GM12878 (cell line): ENCODE results near the gene LRRC2. TPM values are rescaled to one million over a fixed set of nuclear protein-coding genes. Genes with fewer than 3 reads are reported as not detected.

ENCODE experiments used
- ATAC-seq: fragments of 200-7000 bp; cut with Tn5 transposase; 3 replicates; pipeline ENCODE4 v1.9.1; 2020; ENCODE audit warnings: mild to moderate bottlenecking, moderate library complexity
- BruUV-seq: library from RNA; stranded (reverse); fragments of 400-500 nt; replicated peaks from 2 replicates; lab custom pipeline; 2021; lab: Mats Ljungman, UMichigan
- CTCF ChIA-PET: fragments of 300-600 bp; sonication (Branson Sonifier 250); formaldehyde crosslinking; extraction: SDS; loops from one replicate; lab custom pipeline; 2021; ENCODE audit warnings: inconsistent platforms; lab: Yijun Ruan, JAX
- POLR2A ChIA-PET: fragments of 350-600 bp; formaldehyde crosslinking; extraction: SDS; loops from one replicate; lab custom pipeline; 2021; ENCODE audit warnings: inconsistent platforms; lab: Charles Lee
- RAD21 ChIA-PET: fragments of 300-600 bp; sonication (Branson Sonifier 250); formaldehyde crosslinking; loops from one replicate; lab custom pipeline; 2023; ENCODE audit warnings: antibody characterized with exemption; ENCODE audit not compliant: unreplicated experiment; lab: Charles Lee
- SMC1A ChIA-PET: fragments of 300-600 bp; sonication (Branson Sonifier 250); formaldehyde crosslinking; loops from one replicate; lab custom pipeline; 2023; ENCODE audit not compliant: unreplicated experiment, uncharacterized antibody; lab: Charles Lee
- DNase-seq: peaks from one replicate; pipeline ENCODE4 v3.0.0-alpha.2; 2011; ENCODE audit warnings: low read depth, low spot score
- FAIRE-seq: peaks from 3 replicates; lab custom pipeline; 2011; peaks lifted over from hg19 to GRCh38; lab: Jason Lieb, UNC
- H2AFZ ChIP-seq: 2 replicates; pipeline ENCODE4 v1.6.0; 2011; ENCODE audit warnings: low read depth, low read length, control low read depth; ENCODE audit not compliant: control insufficient read depth
- H3K27ac ChIP-seq: 2 replicates; pipeline ENCODE4 v1.5.1; 2011; ENCODE audit warnings: control low read depth; ENCODE audit not compliant: control insufficient read depth, insufficient read depth
- H3K27me3 ChIP-seq, 2 experiments: replicated peaks in 1 of 2; 2 replicates each; pipeline versions ENCODE4 v1.6.0 to v1.6.1; 2011; ENCODE audit warnings: low read length in 1 of 2; ENCODE audit not compliant: control insufficient read depth in 2 of 2, insufficient read depth in 2 of 2
- H3K36me3 ChIP-seq, 2 experiments: 2 replicates each; pipeline ENCODE4 v1.5.1; 2011; ENCODE audit warnings: low read length in 1 of 2; ENCODE audit not compliant: control insufficient read depth in 2 of 2, insufficient read depth in 2 of 2
- H3K4me1 ChIP-seq: 2 replicates; pipeline ENCODE4 v1.6.1; 2011; ENCODE audit warnings: mild to moderate bottlenecking, low read length, moderate library complexity, mixed read lengths; ENCODE audit not compliant: control insufficient read depth, insufficient read depth
- H3K4me2 ChIP-seq: 2 replicates; pipeline ENCODE4 v1.6.0; 2011; ENCODE audit warnings: control low read depth; ENCODE audit not compliant: control insufficient read depth, insufficient read depth
- H3K4me3 ChIP-seq: fragments of 200-600 bp; sonication (generic); 2 replicates; pipeline ENCODE4 v1.5.1; 2016
- H3K79me2 ChIP-seq: 2 replicates; pipeline ENCODE4 v1.6.0; 2011; ENCODE audit warnings: low read length; ENCODE audit not compliant: control insufficient read depth, insufficient read depth
- H3K9ac ChIP-seq: 2 replicates; pipeline ENCODE4 v1.8.0; 2011; ENCODE audit warnings: low read length, control low read depth, mixed read lengths; ENCODE audit not compliant: control insufficient read depth, insufficient read depth
- H3K9me3 ChIP-seq: replicated peaks from 3 replicates; pipeline ENCODE4 v1.5.1; 2011; ENCODE audit warnings: mild to moderate bottlenecking, low read length; ENCODE audit not compliant: control insufficient read depth, insufficient read depth
- H4K20me1 ChIP-seq: 2 replicates; pipeline ENCODE4 v1.6.0; 2011; ENCODE audit not compliant: control insufficient read depth, insufficient read depth
- ATF2 ChIP-seq: IDR thresholded peaks from 2 replicates; pipeline ENCODE4 v1.6.1; 2012; ENCODE audit warnings: low read length, inconsistent platforms
- ATF7 ChIP-seq: fragments of 450-650 bp; IDR thresholded peaks from 2 replicates; pipeline ENCODE4 v1.6.1; 2016; ENCODE audit warnings: low read depth, mild to moderate bottlenecking
- BMI1 ChIP-seq: fragments of 450-650 bp; IDR thresholded peaks from 2 replicates; pipeline ENCODE4 v1.6.1; 2016; ENCODE audit warnings: mild to moderate bottlenecking, moderate library complexity, borderline replicate concordance
- BRCA1 ChIP-seq: IDR thresholded peaks from 2 replicates; pipeline ENCODE4 v1.6.1; 2011; ENCODE audit warnings: low read depth, low read length, improper control_type of control experiment
- ETV6 ChIP-seq, 2 experiments: fragments of 450-650 bp in 1 of 2; IDR thresholded peaks in 1 of 2; conservative IDR thresholded peaks in 1 of 2; 2 replicates each; pipeline ENCODE4 v1.6.1; 2014; ENCODE audit warnings: antibody characterized with exemption in 1 of 2, borderline replicate concordance in 1 of 2, low read depth in 1 of 2, mild to moderate bottlenecking in 1 of 2, moderate library complexity in 1 of 2
- HDAC6 ChIP-seq: fragments of 200-600 bp; sonication (generic); IDR thresholded peaks from one replicate; pipeline ENCODE4 v1.8.0; 2017; ENCODE audit warnings: antibody characterized with exemption; ENCODE audit not compliant: unreplicated experiment
- IRF4 ChIP-seq: IDR thresholded peaks from 2 replicates; pipeline ENCODE4 v1.6.1; 2011; ENCODE audit warnings: low read depth, low read length
- MEF2A ChIP-seq: IDR thresholded peaks from 2 replicates; pipeline ENCODE4 v1.6.1; 2011; ENCODE audit warnings: low read depth, mild to moderate bottlenecking, low read length, moderate library complexity; ENCODE audit not compliant: insufficient read depth
- SMARCA5 ChIP-seq: fragments of 450-650 bp; IDR thresholded peaks from 2 replicates; pipeline ENCODE4 v1.6.1; 2017; ENCODE audit warnings: mild to moderate bottlenecking
- STAT1 ChIP-seq: fragments of 450-650 bp; conservative IDR thresholded peaks from 2 replicates; pipeline ENCODE4 v1.6.1; 2014; ENCODE audit warnings: antibody characterized with exemption, mild to moderate bottlenecking
- TCF12 ChIP-seq: IDR thresholded peaks from 2 replicates; pipeline ENCODE4 v1.6.1; 2011; ENCODE audit warnings: low read depth, mild to moderate bottlenecking, low read length
- ZBTB11 ChIP-seq: fragments of 450-650 bp; formaldehyde crosslinking; IDR thresholded peaks from 2 replicates; pipeline ENCODE4 v1.5.0; 2022; ENCODE audit warnings: mild to moderate bottlenecking, missing genetic modification characterization
- WGBS: methylation state at CpG from one replicate; pipeline ENCODE4 v1.1.6; 2016; ENCODE audit warnings: low lambda C conversion rate; ENCODE audit not compliant: insufficient replicate concordance, insufficient coverage; ENCODE audit errors: missing lambda C conversion rate; 5-methylcytosine and 5-hydroxymethylcytosine counted together
- in situ Hi-C: fragments of 300-500 bp; cut with MboI; formaldehyde crosslinking; loops from 9 replicates; pipeline ENCODE4 v1.14.3; 2018; ENCODE audit warnings: mixed read lengths
- intact Hi-C: fragments of 100-400 bp; cut with micrococcal nuclease; formaldehyde crosslinking; loops from one replicate; pipeline ENCODE4 v1.14.2; 2022; ENCODE audit not compliant: unreplicated experiment
- polyA plus RNA-seq, 11 experiments: library from polyadenylated mRNA; depleted of rRNA in 4 of 11; unstranded in 6 of 11; stranded (reverse) in 5 of 11; fragments of >200 nt; fragmentation: Nextera tagmentation in 4 of 11; fragmentation: Illumina TruSeq in 1 of 11; extraction: Ambion mirVana in 4 of 11; extraction: Trizol in 1 of 11; gene quantifications; 1 replicate in 1 of 11; 2 replicates in 10 of 11; pipeline versions ENCODE4 v1.2.1 to v1.2.3, GENCODE V29; 2011 to 2016; ENCODE audit warnings: inconsistent platforms in 2 of 11, missing spikeins in 2 of 11, low read depth in 1 of 11
- total RNA-seq, 4 experiments: library from RNA; depleted of rRNA in 3 of 4; stranded (reverse); fragments of >200 nt in 3 of 4; fragmentation: Illumina TruSeq in 1 of 4; extraction: Trizol in 1 of 4; gene quantifications; 2 replicates each; pipeline versions ENCODE4 v1.2.1 to v1.2.3, GENCODE V29; 2013 to 2021

LRRC2 gene
- total and polyA plus RNA-seq, 10 of the 15 experiments (the other 5 are each of a cell fraction or from before 2014, with no cell fraction given), result not detected

- no peak overlapping the region for H3K4me2 ChIP-seq
- 46% methylated on average over 4 of the region's 4 CpGs for WGBS
- H3K9ac ChIP-seq, result no peak overlapping the region
- no peak for ATAC-seq
- TF ChIP-seq BRCA1 (no peak), BMI1 (no peak), STAT1 (no peak), ATF7 (no peak)
- no peak overlapping the region for H2AFZ ChIP-seq
- BruUV-seq, result no TSS peak
- intact Hi-C loops (no loop called here), in situ Hi-C loops (no loop called here)
- no peaks in the 10 kb centered on the region for H3K4me1 ChIP-seq
- ChIA-PET SMC1A (no interaction called here), POLR2A (no interaction called here), RAD21 (no interaction called here), CTCF (interaction anchor here (1.7 kb wide), 1 partner anchor 76 kb away, joined by 11 read pairs; no protein-coding TSS in a partner anchor)
- no peaks in the 10 kb centered on the region; the same call in 2 of the 3 replicates for H3K9me3 ChIP-seq
- no peaks in the 10 kb centered on the region for H3K36me3 ChIP-seq
- H4K20me1 ChIP-seq, result no peaks in the 10 kb centered on the region
- H3K4me3 ChIP-seq, result no peak overlapping the region
- DNase-seq, result no peak
- H3K27me3 ChIP-seq, result peaks cover 2 to 6% of the 10 kb centered on the region in 2 experiments
- no peak for FAIRE-seq
- H3K79me2 ChIP-seq, result no peaks in the 10 kb centered on the region
- H3K27ac ChIP-seq, result no peak overlapping the region
Measured at GRCh38 chr3:46565077-46565476, 1.0 kb downstream of the LRRC2 start.

GRCh38 chr3:46564190-46565021, 1.7 kb downstream of the LRRC2 start:
- POLR2A ChIA-PET, result no interaction called here
- no peaks in the 10 kb centered on the region for H3K36me3 ChIP-seq
- intact Hi-C loops (no loop called here), in situ Hi-C loops (no loop called here)
- no peak overlapping the region for H3K27ac ChIP-seq
- H3K27me3 ChIP-seq, result peaks cover 2 to 6% of the 10 kb centered on the region in 2 experiments
- BruUV-seq, result no TSS peak
- H3K4me1 ChIP-seq, result no peaks in the 10 kb centered on the region
- no peak for DNase-seq
- H3K4me2 ChIP-seq, result no peak overlapping the region
- H4K20me1 ChIP-seq, result no peaks in the 10 kb centered on the region
- WGBS, result 36% methylated on average over 5 of the region's 5 CpGs
- SMC1A ChIA-PET, result no interaction called here
- RAD21 ChIA-PET, result no interaction called here
- FAIRE-seq, result no peak
- H3K9ac ChIP-seq, result no peak overlapping the region
- CTCF ChIA-PET, result interaction anchor here (1.7 kb wide), 1 partner anchor 75 kb away, joined by 11 read pairs; no protein-coding TSS in a partner anchor
- H3K9me3 ChIP-seq, result no peaks in the 10 kb centered on the region; the same call in 2 of the 3 replicates
- H3K4me3 ChIP-seq, result no peak overlapping the region
- H3K79me2 ChIP-seq, result no peaks in the 10 kb centered on the region
- no peak overlapping the region for H2AFZ ChIP-seq
- no peak for ATAC-seq
- no peak for TF ChIP-seq IRF4
- TF ChIP-seq TCF12, result no peak
- TF ChIP-seq ETV6 (conservative IDR thresholded peaks at IDR 0.05 in 1 of 2, IDR thresholded peaks at IDR 0.05 in 1 of 2; ENCODE audit: borderline replicate concordance in 1 of 2, low read depth in 1 of 2), result no peak
- TF ChIP-seq SMARCA5, result no peak
- no peak for TF ChIP-seq ZBTB11 (CRISPR knock-in tag)
- TF ChIP-seq MEF2A, result no peak
- no peak for TF ChIP-seq HDAC6
- TF ChIP-seq ATF2, result no peak
